Embryonic facial prominence (tissue), 1 donor: ENCODE measurements around the gene NUP93.

ENCODE experiments used
- DNase-seq: peaks from one replicate; pipeline ENCODE4 v3.0.0-alpha.2; 2016; ENCODE audit errors: extremely low spot score

The NUP93 gene

GRCh38 chr16:56817056-56817455 lies 87.1 kb downstream of the NUP93 start:
- no peak for DNase-seq

GRCh38 chr16:56817938-56818337 lies 88.0 kb downstream of the NUP93 start:
- DNase-seq: no peak

GRCh38 chr16:56823081-56823733 lies 93.3 kb downstream of the NUP93 start:
- no peak for DNase-seq

- DNase-seq: no peak
Observed at GRCh38 chr16:56824331-56824730, 94.4 kb downstream of the NUP93 start.

- DNase-seq: no peak
Observed at GRCh38 chr16:56824804-56825203, 94.9 kb downstream of the NUP93 start.

- DNase-seq: no peak
Observed at GRCh38 chr16:56825826-56826225, 95.9 kb downstream of the NUP93 start.

GRCh38 chr16:56828647-56829046 lies 98.7 kb downstream of the NUP93 start:
- DNase-seq: no peak

GRCh38 chr16:56830669-56831068 lies 100.7 kb downstream of the NUP93 start:
- no peak for DNase-seq

- DNase-seq: no peak
Observed at GRCh38 chr16:56832768-56833167, 102.8 kb downstream of the NUP93 start.

GRCh38 chr16:56833243-56833970 lies 103.5 kb downstream of the NUP93 start:
- DNase-seq: no peak

- DNase-seq: no peak
Observed at GRCh38 chr16:56835320-56835719, 105.4 kb downstream of the NUP93 start.

GRCh38 chr16:56836410-56837230 lies 106.7 kb downstream of the NUP93 start:
- DNase-seq: no peak

- no peak for DNase-seq
Observed at GRCh38 chr16:56838622-56839337, 108.9 kb downstream of the NUP93 start.

GRCh38 chr16:56841233-56841632 lies 111.3 kb downstream of the NUP93 start:
- DNase-seq: no peak

GRCh38 chr16:56841659-56842058 lies 111.7 kb downstream of the NUP93 start:
- no peak for DNase-seq

- no peak for DNase-seq
Observed at GRCh38 chr16:56842133-56842532, 112.2 kb downstream of the NUP93 start.

- no peak for DNase-seq
Observed at GRCh38 chr16:56844056-56844455, 114.1 kb downstream of the NUP93 start.

GRCh38 chr16:56847173-56847910 lies 117.4 kb downstream of the NUP93 start:
- DNase-seq: no peak

- no peak for DNase-seq
Observed at GRCh38 chr16:56848029-56848936, 118.4 kb downstream of the NUP93 start.
